HG02759 (cell line): ENCODE results near the gene STRA6.

ENCODE experiments used
- ATAC-seq: cut with Tn5 transposase; IDR thresholded peaks from one replicate; pipeline ENCODE4 v1.9.1; 2021; ENCODE audit warnings: mild to moderate bottlenecking, moderate library complexity; ENCODE audit not compliant: unreplicated experiment

The STRA6 gene

DNA sequence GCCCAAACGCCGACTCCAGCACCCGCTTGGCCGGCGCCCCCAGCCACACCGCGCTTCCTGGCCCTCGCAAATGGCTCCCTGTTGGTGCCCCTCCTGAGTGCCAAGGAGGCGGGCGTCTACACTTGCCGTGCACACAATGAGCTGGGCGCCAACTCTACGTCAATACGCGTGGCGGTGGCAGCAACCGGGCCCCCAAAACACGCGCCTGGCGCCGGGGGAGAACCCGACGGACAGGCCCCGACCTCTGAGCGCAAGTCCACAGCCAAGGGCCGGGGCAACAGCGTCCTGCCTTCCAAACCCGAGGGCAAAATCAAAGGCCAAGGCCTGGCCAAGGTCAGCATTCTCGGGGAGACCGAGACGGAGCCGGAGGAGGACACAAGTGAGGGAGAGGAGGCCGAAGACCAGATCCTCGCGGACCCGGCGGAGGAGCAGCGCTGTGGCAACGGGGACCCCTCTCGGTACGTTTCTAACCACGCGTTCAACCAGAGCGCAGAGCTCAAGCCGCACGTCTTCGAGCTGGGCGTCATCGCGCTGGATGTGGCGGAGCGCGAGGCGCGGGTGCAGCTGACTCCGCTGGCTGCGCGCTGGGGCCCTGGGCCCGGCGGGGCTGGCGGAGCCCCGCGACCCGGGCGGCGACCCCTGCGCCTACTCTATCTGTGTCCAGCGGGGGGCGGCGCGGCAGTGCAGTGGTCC, 68.7 kb downstream of the STRA6 start:
- no peak for ATAC-seq

DNA sequence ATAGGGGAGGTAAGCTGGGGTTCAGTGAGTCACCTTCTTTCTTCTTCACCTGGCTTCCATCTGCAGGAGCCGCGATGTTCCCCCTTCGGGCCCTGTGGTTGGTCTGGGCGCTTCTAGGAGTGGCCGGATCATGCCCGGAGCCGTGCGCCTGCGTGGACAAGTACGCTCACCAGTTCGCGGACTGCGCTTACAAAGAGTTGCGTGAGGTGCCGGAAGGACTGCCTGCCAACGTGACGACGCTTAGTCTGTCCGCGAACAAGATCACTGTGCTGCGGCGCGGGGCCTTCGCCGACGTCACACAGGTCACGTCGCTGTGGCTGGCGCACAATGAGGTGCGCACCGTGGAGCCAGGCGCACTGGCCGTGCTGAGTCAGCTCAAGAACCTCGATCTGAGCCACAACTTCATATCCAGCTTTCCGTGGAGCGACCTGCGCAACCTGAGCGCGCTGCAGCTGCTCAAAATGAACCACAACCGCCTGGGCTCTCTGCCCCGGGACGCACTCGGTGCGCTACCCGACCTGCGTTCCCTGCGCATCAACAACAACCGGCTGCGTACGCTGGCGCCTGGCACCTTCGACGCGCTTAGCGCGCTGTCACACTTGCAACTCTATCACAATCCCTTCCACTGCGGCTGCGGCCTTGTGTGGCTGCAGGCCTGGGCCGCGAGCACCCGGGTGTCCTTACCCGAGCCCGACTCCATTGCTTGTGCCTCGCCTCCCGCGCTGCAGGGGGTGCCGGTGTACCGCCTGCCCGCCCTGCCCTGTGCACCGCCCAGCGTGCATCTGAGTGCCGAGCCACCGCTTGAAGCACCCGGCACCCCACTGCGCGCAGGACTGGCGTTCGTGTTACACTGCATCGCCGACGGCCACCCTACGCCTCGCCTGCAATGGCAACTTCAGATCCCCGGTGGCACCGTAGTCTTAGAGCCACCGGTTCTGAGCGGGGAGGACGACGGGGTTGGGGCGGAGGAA, 69.6 kb downstream of the STRA6 start:
- no peak for ATAC-seq

DNA sequence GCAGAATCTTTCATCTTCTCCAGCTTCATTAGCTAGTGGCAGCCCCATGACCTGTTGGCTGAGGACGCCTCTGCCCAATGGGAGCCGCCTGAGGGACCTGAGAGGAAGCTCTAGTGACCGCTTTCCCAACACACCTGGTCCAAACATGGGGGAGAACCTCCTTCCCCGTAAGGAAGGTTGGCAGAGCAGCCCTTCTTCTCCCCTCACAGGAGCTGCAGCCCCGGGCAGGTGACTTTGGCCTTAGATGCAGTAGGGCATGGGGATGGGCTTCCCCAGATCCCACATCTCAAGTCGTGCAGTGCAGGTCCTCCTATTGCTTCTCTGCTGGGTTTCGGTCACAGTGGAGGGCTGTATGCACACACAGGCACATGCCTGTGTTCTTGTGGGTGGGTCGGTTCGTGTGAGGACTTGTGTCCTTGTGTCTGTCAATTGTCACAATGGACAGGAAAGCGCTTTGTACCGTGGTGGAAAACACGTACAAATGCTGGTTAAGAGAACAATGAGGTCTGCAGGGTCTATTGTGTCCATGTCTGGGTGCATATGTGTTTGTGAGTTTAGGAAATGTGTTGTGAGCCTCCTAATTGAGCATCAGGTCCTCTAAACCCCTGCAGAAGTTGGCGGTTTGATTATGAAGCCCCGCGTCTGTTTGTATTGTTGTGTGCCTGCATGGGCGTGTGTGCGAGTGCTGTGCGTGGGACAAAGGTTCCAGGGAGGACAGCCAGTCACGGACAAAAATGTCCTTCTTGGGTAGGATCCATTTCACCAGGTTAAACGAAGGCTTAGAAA, 70.8 kb downstream of the STRA6 start:
- ATAC-seq: no peak

DNA sequence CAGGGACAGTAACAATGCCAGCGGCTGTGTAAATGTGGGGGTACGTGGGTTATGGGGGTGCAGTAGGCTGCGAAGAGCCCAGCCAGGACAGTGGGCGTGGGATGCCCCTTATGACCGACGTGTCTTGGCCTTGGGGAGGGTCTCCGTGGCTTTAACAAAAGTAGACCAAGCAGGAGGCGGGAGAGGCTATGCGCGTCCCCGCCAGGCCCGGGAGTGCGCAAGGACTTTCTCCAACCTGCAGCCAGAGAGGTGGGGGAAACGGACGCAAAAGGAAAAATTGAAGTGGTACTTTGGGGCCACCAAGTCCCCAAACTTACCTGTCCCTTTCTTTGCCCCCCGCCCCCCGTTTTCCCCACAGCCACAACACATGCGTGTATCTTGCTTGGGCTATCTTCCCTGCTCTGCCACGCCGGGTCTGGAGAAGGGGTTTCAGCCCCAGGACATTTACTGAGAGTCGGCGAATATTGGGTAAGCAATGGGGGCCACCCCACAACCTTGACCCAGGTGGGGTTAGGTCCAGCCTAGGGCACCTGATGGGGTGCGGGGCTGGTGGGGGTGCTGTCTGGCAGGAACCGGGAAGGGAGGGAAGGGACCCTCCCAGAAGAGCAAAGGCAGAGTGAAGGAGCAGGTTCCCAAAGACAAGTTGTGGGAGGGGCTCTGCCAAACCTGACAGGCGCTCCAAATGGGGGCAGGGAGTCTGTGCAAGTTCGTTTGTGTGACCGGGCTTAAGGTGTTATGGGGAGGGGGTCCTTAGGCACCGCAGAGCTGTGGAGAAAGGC, 71.5 kb downstream of the STRA6 start:
- ATAC-seq: no peak

DNA sequence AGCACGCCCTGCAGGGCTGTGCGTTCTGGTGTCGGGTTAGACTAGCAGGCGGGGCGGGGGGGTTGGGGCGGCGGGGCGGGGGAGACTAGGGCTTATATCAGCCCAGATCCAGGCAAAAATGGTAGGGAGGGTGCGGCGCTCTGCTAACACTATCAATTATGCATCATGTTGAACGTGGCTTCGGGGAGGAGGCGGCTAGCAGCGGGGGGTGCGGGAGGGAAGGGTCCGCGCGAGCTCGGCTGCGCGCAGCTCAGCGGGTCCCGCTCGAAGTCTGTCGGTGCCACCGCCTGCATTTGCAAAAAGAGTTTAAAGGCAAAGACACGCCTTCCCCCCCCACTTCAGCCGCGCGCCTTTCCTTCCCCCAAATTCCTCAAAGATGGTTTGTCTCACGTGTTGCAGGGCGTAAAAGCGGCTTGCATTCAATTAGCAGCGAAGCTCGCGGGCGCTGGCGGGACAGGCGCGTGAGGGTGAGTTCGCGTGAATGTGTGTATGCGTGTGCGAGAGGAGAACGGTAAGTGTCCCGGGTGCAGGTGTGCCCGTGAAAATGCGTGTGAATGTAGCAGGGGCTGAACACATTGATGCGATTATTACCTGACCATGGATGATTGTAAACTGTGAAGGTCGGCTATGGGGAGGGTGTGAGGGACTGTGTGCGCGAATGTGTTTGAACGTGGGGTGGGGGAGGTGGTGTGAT, 72.3 kb downstream of the STRA6 start, which contains the start of gene ISLR2:
TSS of gene ISLR2 (plus strand) at position 432 of the 694 bp plus-strand sequence. CDS start 2,169 bp downstream, outside the sequence.
- no peak for ATAC-seq

DNA sequence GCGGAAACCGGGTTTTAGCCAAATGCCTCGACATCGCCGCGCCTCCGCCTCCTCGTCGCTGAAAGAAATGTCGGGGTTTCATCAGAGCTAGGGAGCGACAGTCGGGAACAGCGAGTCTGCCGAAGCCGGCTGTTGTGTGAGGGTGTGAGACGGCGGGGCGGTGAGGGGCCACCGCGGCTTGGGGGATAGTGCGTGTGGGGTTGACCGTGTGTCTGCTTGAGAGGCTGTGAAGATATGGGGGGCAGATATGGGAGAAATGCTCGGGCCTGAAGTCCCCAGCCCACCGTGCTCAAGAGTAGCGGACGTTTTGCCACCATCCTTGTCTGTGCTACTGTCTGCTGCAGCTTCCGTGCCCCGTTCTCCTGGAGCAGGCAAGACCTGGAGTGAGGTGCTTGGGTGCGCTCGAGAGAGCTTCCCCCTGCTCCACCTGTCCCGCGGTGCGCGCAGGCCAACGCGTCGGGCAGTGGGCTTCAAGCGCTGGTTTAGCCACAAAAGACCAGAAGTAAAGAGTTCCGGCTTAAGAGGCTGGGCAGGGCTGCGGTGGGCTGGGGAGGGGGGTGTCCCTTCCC, 72.9 kb downstream of the STRA6 start:
- no peak for ATAC-seq
